H1 (cell line): ENCODE results near the gene IL18R1. TPM values are rescaled to one million over a fixed set of nuclear protein-coding genes. Genes with fewer than 3 reads are reported as not detected.

ENCODE experiments used
- CTCF ChIA-PET: fragments of 300-600 bp; sonication (Branson Sonifier 250); formaldehyde crosslinking; loops from one replicate; lab custom pipeline; 2021; ENCODE audit not compliant: partially characterized antibody; lab: Charles Lee
- POLR2A ChIA-PET: fragments of 300-600 bp; sonication (Branson Sonifier 250); formaldehyde crosslinking; loops from one replicate; lab custom pipeline; 2021; ENCODE audit warnings: inconsistent platforms; ENCODE audit not compliant: partially characterized antibody; lab: Charles Lee
- DNase-seq, 2 experiments: peaks; one replicate each; pipeline versions ENCODE4 v3.0.0 to v3.0.0-alpha.2; 2010 to 2022; ENCODE audit warnings: low spot score in 2 of 2, low read depth in 1 of 2, mixed read lengths in 1 of 2
- FAIRE-seq: peaks from 2 replicates; lab custom pipeline; 2011; peaks lifted over from hg19 to GRCh38; lab: Jason Lieb, UNC
- H2AFZ ChIP-seq: 2 replicates; pipeline ENCODE4 v1.8.1; 2012; ENCODE audit warnings: low read length, inconsistent platforms
- H2AK5ac ChIP-seq: 2 replicates; pipeline ENCODE4 v1.6.1; 2013; ENCODE audit warnings: low read depth, low read length
- H2BK120ac ChIP-seq: replicated peaks from 2 replicates; pipeline ENCODE3; 2013; ENCODE audit warnings: low read depth, low read length, inconsistent platforms
- H2BK12ac ChIP-seq: 2 replicates; pipeline ENCODE4 v1.6.1; 2013; ENCODE audit warnings: low read depth, low read length
- H2BK15ac ChIP-seq: 2 replicates; pipeline ENCODE4 v1.6.1; 2013; ENCODE audit warnings: low read length
- H2BK20ac ChIP-seq: 2 replicates; pipeline ENCODE4 v1.6.1; 2013; ENCODE audit warnings: low read length
- H2BK5ac ChIP-seq: 2 replicates; pipeline ENCODE4 v1.6.1; 2013; ENCODE audit warnings: low read depth, low read length
- H3K14ac ChIP-seq: 2 replicates; pipeline ENCODE4 v1.6.1; 2013; ENCODE audit warnings: inconsistent platforms; ENCODE audit not compliant: insufficient read length
- H3K18ac ChIP-seq: 2 replicates; pipeline ENCODE4 v1.6.1; 2013; ENCODE audit warnings: low read length; ENCODE audit errors: extremely low read depth
- H3K23ac ChIP-seq: 2 replicates; pipeline ENCODE4 v1.6.1; 2013; ENCODE audit warnings: inconsistent platforms; ENCODE audit not compliant: insufficient read length
- H3K23me2 ChIP-seq: 2 replicates; pipeline ENCODE4 v1.6.1; 2013; ENCODE audit warnings: low read depth, low read length
- H3K27ac ChIP-seq: 2 replicates; pipeline ENCODE4 v1.6.1; 2011; ENCODE audit warnings: low read depth, low read length, inconsistent platforms
- H3K27me3 ChIP-seq, 4 experiments: replicated peaks in 1 of 4; 1 replicate in 1 of 4; 2 replicates in 3 of 4; pipeline versions ENCODE4 v1.6.1 to v1.8.1; 2011 to 2013; ENCODE audit warnings: low read length in 3 of 4, mild to moderate bottlenecking in 3 of 4, inconsistent platforms in 2 of 4, mixed read lengths in 2 of 4, moderate library complexity in 1 of 4; ENCODE audit not compliant: control insufficient read depth in 3 of 4, insufficient read depth in 3 of 4; ENCODE audit errors: extremely low read depth in 1 of 4
- H3K36me3 ChIP-seq, 4 experiments: 2 replicates each; pipeline versions ENCODE4 v1.6.1 to v1.8.1; 2011 to 2013; ENCODE audit warnings: mild to moderate bottlenecking in 4 of 4, low read length in 3 of 4, moderate library complexity in 2 of 4, control low read depth in 1 of 4, inconsistent platforms in 1 of 4; ENCODE audit not compliant: insufficient read depth in 4 of 4, control insufficient read depth in 2 of 4
- H3K4ac ChIP-seq: replicated peaks from 2 replicates; pipeline ENCODE3; 2013; ENCODE audit warnings: low read length, low read depth, mixed read lengths, inconsistent platforms; ENCODE audit not compliant: insufficient read length
- H3K4me1 ChIP-seq, 4 experiments: replicated peaks in 1 of 4; 1 replicate in 1 of 4; 2 replicates in 3 of 4; pipeline versions ENCODE4 v1.6.1 to v1.8.1; 2011 to 2013; ENCODE audit warnings: low read length in 3 of 4, inconsistent platforms in 2 of 4, mixed read lengths in 1 of 4; ENCODE audit not compliant: insufficient read depth in 4 of 4, control insufficient read depth in 3 of 4
- H3K4me2 ChIP-seq, 2 experiments: 2 replicates each; pipeline versions ENCODE4 v1.6.1 to v1.8.1; 2011 to 2013; ENCODE audit warnings: low read depth in 2 of 2, low read length in 2 of 2, control low read depth in 1 of 2, inconsistent platforms in 1 of 2, mild to moderate bottlenecking in 1 of 2; ENCODE audit not compliant: insufficient read depth in 1 of 2
- H3K4me3 ChIP-seq, 4 experiments: fragments of 200-600, 300-600 bp in 1 of 4; sonication (generic), shearing (Covaris generic), sonication (Bioruptor Twin) in 1 of 4; 2 replicates each; pipeline versions ENCODE4 v1.5.1 to v1.8.1; 2011 to 2016; ENCODE audit warnings: low read length in 4 of 4, low read depth in 3 of 4, control low read depth in 2 of 4, inconsistent platforms in 2 of 4, mild to moderate bottlenecking in 2 of 4, mixed read lengths in 1 of 4, moderate library complexity in 1 of 4; ENCODE audit not compliant: insufficient read depth in 2 of 4; ENCODE audit errors: extremely low read depth in 1 of 4
- H3K56ac ChIP-seq: replicated peaks from 2 replicates; pipeline ENCODE3; 2013; ENCODE audit warnings: low read depth, mild to moderate bottlenecking, mixed read lengths, low read length, inconsistent platforms; ENCODE audit not compliant: insufficient read length
- H3K79me1 ChIP-seq: 2 replicates; pipeline ENCODE4 v1.6.1; 2013; ENCODE audit warnings: low read depth, low read length, control low read depth
- H3K79me2 ChIP-seq, 2 experiments: 2 replicates each; pipeline versions ENCODE4 v1.6.1 to v1.8.1; 2012 to 2013; ENCODE audit warnings: low read length in 2 of 2, mild to moderate bottlenecking in 2 of 2, inconsistent platforms in 1 of 2; ENCODE audit not compliant: insufficient read depth in 2 of 2, control insufficient read depth in 1 of 2
- H3K9ac ChIP-seq, 4 experiments: replicated peaks in 1 of 4; 1 replicate in 1 of 4; 2 replicates in 3 of 4; pipeline versions ENCODE4 v1.6.1 to v1.8.1; 2011 to 2013; ENCODE audit warnings: low read depth in 3 of 4, low read length in 3 of 4, control low read depth in 2 of 4, mild to moderate bottlenecking in 2 of 4, moderate library complexity in 2 of 4, inconsistent platforms in 1 of 4; ENCODE audit errors: extremely low read depth in 1 of 4
- H3K9me3 ChIP-seq, 2 experiments: 2 replicates each; pipeline versions ENCODE4 v1.6.1 to v1.8.1; 2012 to 2013; ENCODE audit warnings: mild to moderate bottlenecking in 2 of 2, moderate library complexity in 2 of 2, control low read depth in 1 of 2, inconsistent platforms in 1 of 2, low read depth in 1 of 2, low read length in 1 of 2, mixed read lengths in 1 of 2; ENCODE audit not compliant: insufficient read depth in 2 of 2
- H4K20me1 ChIP-seq, 2 experiments: replicated peaks in 1 of 2; 2 replicates each; pipeline versions ENCODE3 to v1.8.1; 2011 to 2013; ENCODE audit warnings: inconsistent platforms in 2 of 2, low read length in 2 of 2, mild to moderate bottlenecking in 1 of 2; ENCODE audit not compliant: insufficient read depth in 2 of 2, control insufficient read depth in 1 of 2
- H4K5ac ChIP-seq: 2 replicates; pipeline ENCODE4 v1.6.1; 2013; ENCODE audit warnings: low read length, low read depth, mixed read lengths, inconsistent platforms; ENCODE audit not compliant: insufficient read length
- H4K8ac ChIP-seq: 2 replicates; pipeline ENCODE4 v1.8.0; 2013; ENCODE audit warnings: mild to moderate bottlenecking, moderate library complexity, low read length, inconsistent platforms; ENCODE audit not compliant: insufficient read depth; ENCODE audit errors: extremely low read depth
- H4K91ac ChIP-seq: replicated peaks from 2 replicates; pipeline ENCODE3; 2013; ENCODE audit warnings: low read length, mixed read lengths, inconsistent platforms; ENCODE audit not compliant: insufficient read length
- CBX5 ChIP-seq: fragments of 300-800, 300-1000 bp; sonication (generic); IDR thresholded peaks from 2 replicates; pipeline ENCODE4 v1.7.1; 2016; ENCODE audit warnings: antibody characterized with exemption, low read length, low read depth
- EZH2 ChIP-seq: fragments of 200-600 bp; sonication (generic); IDR thresholded peaks from 2 replicates; pipeline ENCODE4 v1.7.1; 2012; ENCODE audit warnings: low read depth, mild to moderate bottlenecking, moderate library complexity, low read length, inconsistent platforms; ENCODE audit not compliant: severe bottlenecking
- GTF2F1 ChIP-seq: IDR thresholded peaks from 2 replicates; pipeline ENCODE4 v1.6.1; 2012; ENCODE audit warnings: low read depth, low read length, improper control_type of control experiment, borderline replicate concordance
- HDAC2 ChIP-seq, 2 experiments: fragments of 300-600 bp in 1 of 2; sonication (generic) in 1 of 2; IDR thresholded peaks; 2 replicates each; pipeline ENCODE4 v1.6.1; 2011 to 2012; ENCODE audit warnings: low read depth in 2 of 2, low read length in 2 of 2, mild to moderate bottlenecking in 2 of 2, moderate library complexity in 2 of 2, borderline replicate concordance in 1 of 2, inconsistent platforms in 1 of 2
- JUN ChIP-seq: IDR thresholded peaks from 2 replicates; pipeline ENCODE4 v1.6.1; 2011; ENCODE audit warnings: low read depth, mild to moderate bottlenecking, improper control_type of control experiment, low read length
- POLR2A ChIP-seq, 2 experiments: IDR thresholded peaks; 1 replicate in 1 of 2; 2 replicates in 1 of 2; pipeline ENCODE4 v1.6.1; 2011; ENCODE audit warnings: low read depth in 2 of 2, low read length in 2 of 2, mild to moderate bottlenecking in 2 of 2; ENCODE audit errors: control extremely low read depth in 1 of 2
- POU5F1 ChIP-seq: IDR thresholded peaks from 2 replicates; pipeline ENCODE4 v1.6.1; 2011; ENCODE audit warnings: low read depth, mild to moderate bottlenecking, low read length, moderate library complexity
- SP2 ChIP-seq: IDR thresholded peaks from 2 replicates; pipeline ENCODE4 v1.6.1; 2012; ENCODE audit warnings: mild to moderate bottlenecking, low read length, inconsistent platforms
- WGBS, 2 experiments: shearing (Covaris generic) in 1 of 2; methylation state at CpG; one replicate each; pipeline versions ENCODE4 v1.1.6 to v1.1.7; 2013 to 2015; ENCODE audit warnings: low lambda C conversion rate in 2 of 2, mixed read lengths in 2 of 2, inconsistent platforms in 1 of 2, low coverage in 1 of 2, missing lambda C conversion rate in 1 of 2; ENCODE audit not compliant: insufficient replicate concordance in 2 of 2, insufficient coverage in 1 of 2, insufficient read length in 1 of 2; ENCODE audit errors: extremely low coverage in 1 of 2, missing lambda C conversion rate in 1 of 2; 5-methylcytosine and 5-hydroxymethylcytosine counted together
- polyA plus RNA-seq, 7 experiments: library from polyadenylated mRNA; depleted of rRNA in 3 of 7; stranded (reverse) in 5 of 7; unstranded in 2 of 7; fragments of >200 nt in 5 of 7; fragments of 200-250 nt in 2 of 7; gene quantifications; 1 replicate in 5 of 7; 2 replicates in 1 of 7; 4 replicates in 1 of 7; pipeline versions ENCODE4 v1.2.1 to v1.2.3, GENCODE V29; 2011 to 2013; ENCODE audit warnings: missing spikeins in 2 of 7, mixed read lengths in 2 of 7
- total RNA-seq: library from RNA; stranded (reverse); fragmentation: NEBNext Ultra II Directional; extraction: Animal tissue kit (Norgen Biotek cat#: 25700); gene quantifications from 2 replicates; pipeline ENCODE4 v1.2.1, GENCODE V29; 2021

Gene IL18R1
- total and polyA plus RNA-seq, 2 of the 8 experiments (the other 6 are each of a cell fraction or from before 2014, with no cell fraction given), result 0.54 TPM; not detected in 1

- Histone ChIP-seq H3K23ac (no peak overlapping the region), H2BK120ac (no peak overlapping the region), H4K5ac (no peak overlapping the region), H3K27ac (no peak overlapping the region), H3K36me3 (no peaks in the 10 kb centered on the region), H3K4me1 (no peaks in the 10 kb centered on the region), H3K4ac (no peak overlapping the region), H2BK5ac (no peak overlapping the region), H2AFZ (no peak overlapping the region), H3K27me3 (peaks cover 0 to 1% (median 0%) of the 10 kb centered on the region in 4 experiments; a peak in 1 of 7 replicates), H2BK20ac (no peak overlapping the region), H3K14ac (no peak overlapping the region), H4K8ac (no peak overlapping the region), H3K18ac (no peak overlapping the region), H3K4me2 (no peak overlapping the region), H3K79me2 (no peaks in the 10 kb centered on the region), H3K9ac (no peak overlapping the region), H3K56ac (no peak overlapping the region), H3K4me3 (no peak overlapping the region), H2BK12ac (no peak overlapping the region), H3K9me3 (no peaks in the 10 kb centered on the region), H2AK5ac (no peak overlapping the region), H2BK15ac (no peak overlapping the region), H3K79me1 (no peaks in the 10 kb centered on the region), H3K23me2 (no peaks in the 10 kb centered on the region), H4K91ac (no peak overlapping the region), H4K20me1 (no peaks in the 10 kb centered on the region)
- DNase-seq, result no peak
- WGBS, 2 experiments, result 83% methylated on average over 3 of the region's 3 CpGs; no CpG with 5 or more reads in 1 of the 2 experiments
- CTCF ChIA-PET, result interaction anchor here (0.5 to 2.0 kb wide), 3 partner anchors 22 to 73 kb away, joined by 3 to 5 read pairs (median 4); no protein-coding TSS in a partner anchor
- TF ChIP-seq EZH2, result no peak
- TF ChIP-seq POU5F1, result no peak
- no peak for TF ChIP-seq JUN
- no peak for TF ChIP-seq HDAC2 (IDR thresholded peaks at IDR 0.05; ENCODE audit: borderline replicate concordance in 1 of 2, low read depth in 2 of 2, low read length in 2 of 2)
- TF ChIP-seq CBX5, result no peak
- TF ChIP-seq SP2, result no peak
- no peak for TF ChIP-seq POLR2A (IDR thresholded peaks at IDR 0.05; ENCODE audit: control extremely low read depth in 1 of 2, low read depth in 2 of 2, low read length in 2 of 2)
- no peak for TF ChIP-seq GTF2F1
- POLR2A ChIA-PET, result interaction anchor here (1.0 kb wide), 1 partner anchor 14 kb away, joined by 3 read pairs; no protein-coding TSS in a partner anchor
- no peak for FAIRE-seq
Measured at GRCh38 chr2:102336502-102336945, 19.1 kb upstream of the IL18R1 start.
